Measurements from ENCODE around the gene PLP2.

DNA sequence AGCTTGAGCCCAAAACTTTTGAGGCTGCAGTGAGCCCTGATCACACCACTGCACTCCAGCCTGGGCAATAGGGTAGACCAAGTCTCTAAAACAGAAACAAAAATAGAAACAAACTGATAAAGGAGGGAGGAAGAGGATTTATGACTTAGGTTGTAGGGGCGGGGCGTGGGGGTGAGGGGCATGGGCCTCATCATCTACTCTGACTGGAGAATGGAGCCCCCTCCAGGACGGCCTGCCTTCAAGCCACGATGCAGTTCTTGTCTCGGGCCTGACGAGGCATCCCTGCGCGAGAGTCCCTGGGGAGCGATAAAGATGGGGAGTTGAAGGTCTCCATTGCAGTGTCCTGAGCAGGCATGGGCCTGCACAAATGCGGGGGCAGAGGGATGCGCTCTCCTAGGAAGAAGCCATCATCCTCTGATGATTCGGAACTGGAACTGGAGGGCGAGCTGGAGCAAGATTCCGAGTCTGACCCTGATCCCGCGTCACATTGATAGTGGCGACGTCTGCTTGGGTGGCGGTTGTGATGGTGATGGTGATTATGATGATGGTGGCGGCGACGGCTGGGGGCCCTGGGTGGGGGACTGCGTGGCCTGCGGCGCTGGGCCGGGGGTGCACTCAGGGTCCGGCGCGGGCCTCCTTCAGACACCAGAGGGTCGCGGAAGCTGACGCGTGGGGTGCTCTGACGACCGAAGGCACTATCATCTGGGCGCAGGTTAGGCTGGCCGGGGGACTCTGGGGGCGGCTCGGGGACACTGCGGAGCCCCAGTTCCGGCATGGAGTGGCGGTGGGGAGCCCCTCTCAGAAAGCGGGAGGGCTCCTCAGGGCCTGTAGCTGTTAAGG lies 4.0 kb downstream of the PLP2 start:
- TF ChIP-seq, protein P1, sequence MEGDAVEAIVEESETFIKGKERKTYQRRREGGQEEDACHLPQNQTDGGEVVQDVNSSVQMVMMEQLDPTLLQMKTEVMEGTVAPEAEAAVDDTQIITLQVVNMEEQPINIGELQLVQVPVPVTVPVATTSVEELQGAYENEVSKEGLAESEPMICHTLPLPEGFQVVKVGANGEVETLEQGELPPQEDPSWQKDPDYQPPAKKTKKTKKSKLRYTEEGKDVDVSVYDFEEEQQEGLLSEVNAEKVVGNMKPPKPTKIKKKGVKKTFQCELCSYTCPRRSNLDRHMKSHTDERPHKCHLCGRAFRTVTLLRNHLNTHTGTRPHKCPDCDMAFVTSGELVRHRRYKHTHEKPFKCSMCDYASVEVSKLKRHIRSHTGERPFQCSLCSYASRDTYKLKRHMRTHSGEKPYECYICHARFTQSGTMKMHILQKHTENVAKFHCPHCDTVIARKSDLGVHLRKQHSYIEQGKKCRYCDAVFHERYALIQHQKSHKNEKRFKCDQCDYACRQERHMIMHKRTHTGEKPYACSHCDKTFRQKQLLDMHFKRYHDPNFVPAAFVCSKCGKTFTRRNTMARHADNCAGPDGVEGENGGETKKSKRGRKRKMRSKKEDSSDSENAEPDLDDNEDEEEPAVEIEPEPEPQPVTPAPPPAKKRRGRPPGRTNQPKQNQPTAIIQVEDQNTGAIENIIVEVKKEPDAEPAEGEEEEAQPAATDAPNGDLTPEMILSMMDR (conservative IDR thresholded peaks at IDR 0.05; ENCODE audit: low read depth, low read length), result no peak
- TF ChIP-seq POLR2A (IDR thresholded peaks at IDR 0.05; ENCODE audit: low read depth, low read length) (no peak), RFX5 (IDR thresholded peaks at IDR 0.05; ENCODE audit: low read depth, low read length) (no peak), USF2 (IDR thresholded peaks at IDR 0.05; ENCODE audit: low read depth, low read length) (no peak), MAFK (IDR thresholded peaks at IDR 0.05; ENCODE audit: low read depth, low read length) (no peak), BHLHE40 (IDR thresholded peaks at IDR 0.05; ENCODE audit: low read depth, low read length) (no peak), SMC3 (IDR thresholded peaks at IDR 0.05; ENCODE audit: low read depth, low read length) (no peak), FOS (IDR thresholded peaks at IDR 0.05; ENCODE audit: low read depth, low read length) (no peak)

All from IMR-90 (cell line).